ENCODE results near the gene CAPSL.

Gene CAPSL

GRCh38 chr5:35908814-35909213, 29.6 kb downstream of the CAPSL start:
- no peak overlapping the region for H2BK120ac ChIP-seq (ENCODE audit: low read depth, low read length)
- H3K4me3 ChIP-seq (ENCODE audit: low read length in 2 of 2), result no peak overlapping the region
- H2BK15ac ChIP-seq (ENCODE audit: low read length), result no peak overlapping the region
- H3K18ac ChIP-seq (ENCODE audit: low read length), result no peak overlapping the region
- H3K4me1 ChIP-seq (ENCODE audit: control insufficient read depth in 2 of 2, insufficient read depth in 1 of 2, low read depth in 1 of 2, low read length in 2 of 2), result peaks cover 0 to 3% of the 10 kb centered on the region in 2 donors
- H2AK5ac ChIP-seq (ENCODE audit: low read depth, low read length), result no peak overlapping the region
- H3K4ac ChIP-seq (ENCODE audit: low read length), result no peak overlapping the region
- DNase-seq (ENCODE audit: low spot score), result no peak
- no peaks in the 10 kb centered on the region for H3K27me3 ChIP-seq (ENCODE audit: control insufficient read depth in 3 of 3, insufficient read depth in 3 of 3, low read depth in 1 of 3, low read length in 3 of 3)
- H3K4me2 ChIP-seq (ENCODE audit: insufficient read depth, low read length, poor library complexity, severe bottlenecking), result no peak overlapping the region
- no peak overlapping the region for H4K8ac ChIP-seq (ENCODE audit: low read depth, low read length)
- no peak overlapping the region for H2BK5ac ChIP-seq (ENCODE audit: low read length)
- H3K23ac ChIP-seq (ENCODE audit: low read depth, low read length, poor library complexity), result no peak overlapping the region
- peaks cover 0 to 2% of the 10 kb centered on the region in 2 donors for H3K9me3 ChIP-seq (replicated peaks in 1 of 2; ENCODE audit: control insufficient read depth in 2 of 2, insufficient read depth in 1 of 2, low read depth in 1 of 2, low read length in 2 of 2)
- no peak overlapping the region for H3K27ac ChIP-seq (replicated peaks; ENCODE audit: low read length)
- no peak overlapping the region for H3K14ac ChIP-seq (ENCODE audit: low read length)
- no peaks in the 10 kb centered on the region for H3K36me3 ChIP-seq (replicated peaks in 1 of 2; ENCODE audit: control insufficient read depth in 2 of 2, insufficient read depth in 2 of 2, low read length in 2 of 2)
- H3K9ac ChIP-seq (ENCODE audit: low read depth, low read length, poor library complexity), result no peak overlapping the region
- no peak overlapping the region for H2BK12ac ChIP-seq (ENCODE audit: low read length)
- H3K79me1 ChIP-seq (ENCODE audit: low read depth, low read length), result no peaks in the 10 kb centered on the region
- H4K91ac ChIP-seq (ENCODE audit: low read depth, low read length, poor library complexity), result no peak overlapping the region
- no peak overlapping the region for H2AFZ ChIP-seq (ENCODE audit: low read length)

GRCh38 chr5:35908228-35908627, 30.2 kb downstream of the CAPSL start:
- Histone ChIP-seq H3K4me2 (ENCODE audit: insufficient read depth, low read length, poor library complexity, severe bottlenecking) (no peak overlapping the region), H2BK120ac (ENCODE audit: low read depth, low read length) (no peak overlapping the region), H2AFZ (ENCODE audit: low read length) (no peak overlapping the region), H4K91ac (ENCODE audit: low read depth, low read length, poor library complexity) (no peak overlapping the region), H3K4me3 (ENCODE audit: low read length in 2 of 2) (no peak overlapping the region), H3K27me3 (ENCODE audit: control insufficient read depth in 3 of 3, insufficient read depth in 3 of 3, low read depth in 1 of 3, low read length in 3 of 3) (no peaks in the 10 kb centered on the region), H3K27ac (replicated peaks; ENCODE audit: low read length) (no peak overlapping the region), H3K9ac (ENCODE audit: low read depth, low read length, poor library complexity) (no peak overlapping the region), H3K36me3 (replicated peaks in 1 of 2; ENCODE audit: control insufficient read depth in 2 of 2, insufficient read depth in 2 of 2, low read length in 2 of 2) (no peaks in the 10 kb centered on the region), H4K8ac (ENCODE audit: low read depth, low read length) (no peak overlapping the region), H3K9me3 (replicated peaks in 1 of 2; ENCODE audit: control insufficient read depth in 2 of 2, insufficient read depth in 1 of 2, low read depth in 1 of 2, low read length in 2 of 2) (peaks cover 0 to 2% of the 10 kb centered on the region in 2 donors), H3K18ac (ENCODE audit: low read length) (no peak overlapping the region), H3K4ac (ENCODE audit: low read length) (no peak overlapping the region), H3K14ac (ENCODE audit: low read length) (no peak overlapping the region), H2AK5ac (ENCODE audit: low read depth, low read length) (no peak overlapping the region), H2BK5ac (ENCODE audit: low read length) (no peak overlapping the region), H3K4me1 (ENCODE audit: control insufficient read depth in 2 of 2, insufficient read depth in 1 of 2, low read depth in 1 of 2, low read length in 2 of 2) (peaks cover 0 to 3% of the 10 kb centered on the region in 2 donors), H2BK12ac (ENCODE audit: low read length) (no peak overlapping the region), H3K23ac (ENCODE audit: low read depth, low read length, poor library complexity) (no peak overlapping the region), H3K79me1 (ENCODE audit: low read depth, low read length) (no peaks in the 10 kb centered on the region), H2BK15ac (ENCODE audit: low read length) (no peak overlapping the region)
- no peak for DNase-seq (ENCODE audit: low spot score)
- WGBS, 2 donors (ENCODE audit: extremely low coverage in 2 of 2, insufficient read length in 2 of 2, insufficient replicate concordance in 1 of 2), result no CpG with 5 or more reads among the region's 1 CpG

- no peak overlapping the region for H4K91ac ChIP-seq (ENCODE audit: low read depth, low read length, poor library complexity)
- no peak overlapping the region for H3K9ac ChIP-seq (ENCODE audit: low read depth, low read length, poor library complexity)
- H3K9me3 ChIP-seq (replicated peaks in 1 of 2; ENCODE audit: control insufficient read depth in 2 of 2, insufficient read depth in 1 of 2, low read depth in 1 of 2, low read length in 2 of 2), result peaks cover 0 to 2% of the 10 kb centered on the region in 2 donors
- no peak overlapping the region for H4K8ac ChIP-seq (ENCODE audit: low read depth, low read length)
- no peak overlapping the region for H3K4me2 ChIP-seq (ENCODE audit: insufficient read depth, low read length, poor library complexity, severe bottlenecking)
- H3K4me1 ChIP-seq (ENCODE audit: control insufficient read depth in 2 of 2, insufficient read depth in 1 of 2, low read depth in 1 of 2, low read length in 2 of 2), result peaks cover 0 to 3% of the 10 kb centered on the region in 2 donors
- no peak overlapping the region for H3K4me3 ChIP-seq (ENCODE audit: low read length in 2 of 2)
- no peak overlapping the region for H3K23ac ChIP-seq (ENCODE audit: low read depth, low read length, poor library complexity)
- no peak overlapping the region for H3K14ac ChIP-seq (ENCODE audit: low read length)
- H3K18ac ChIP-seq (ENCODE audit: low read length), result no peak overlapping the region
- H2BK15ac ChIP-seq (ENCODE audit: low read length), result no peak overlapping the region
- no peaks in the 10 kb centered on the region for H3K36me3 ChIP-seq (replicated peaks in 1 of 2; ENCODE audit: control insufficient read depth in 2 of 2, insufficient read depth in 2 of 2, low read length in 2 of 2)
- DNase-seq (ENCODE audit: low spot score), result no peak
- H2BK12ac ChIP-seq (ENCODE audit: low read length), result no peak overlapping the region
- H3K79me1 ChIP-seq (ENCODE audit: low read depth, low read length), result no peaks in the 10 kb centered on the region
- H2BK5ac ChIP-seq (ENCODE audit: low read length), result no peak overlapping the region
- no CpG with 5 or more reads among the region's 11 CpGs for WGBS, 2 donors (ENCODE audit: extremely low coverage in 2 of 2, insufficient read length in 2 of 2, insufficient replicate concordance in 1 of 2)
- no peak overlapping the region for H2AFZ ChIP-seq (ENCODE audit: low read length)
- no peak overlapping the region for H3K27ac ChIP-seq (replicated peaks; ENCODE audit: low read length)
- H2AK5ac ChIP-seq (ENCODE audit: low read depth, low read length), result no peak overlapping the region
- no peak overlapping the region for H3K4ac ChIP-seq (ENCODE audit: low read length)
- no peak overlapping the region for H2BK120ac ChIP-seq (ENCODE audit: low read depth, low read length)
- no peaks in the 10 kb centered on the region for H3K27me3 ChIP-seq (ENCODE audit: control insufficient read depth in 3 of 3, insufficient read depth in 3 of 3, low read depth in 1 of 3, low read length in 3 of 3)
Measured at GRCh38 chr5:35904443-35905132, 33.8 kb downstream of the CAPSL start.

GRCh38 chr5:35903631-35904203, 34.7 kb downstream of the CAPSL start:
- Histone ChIP-seq H2BK15ac (ENCODE audit: low read length) (no peak overlapping the region), H3K4me3 (ENCODE audit: low read length in 2 of 2) (no peak overlapping the region), H2AFZ (ENCODE audit: low read length) (no peak overlapping the region)

More at GRCh38 chr5:35903631-35904203, 34.7 kb downstream of the CAPSL start:
- DNase-seq (ENCODE audit: low spot score), result no peak
- no peaks in the 10 kb centered on the region for H3K79me1 ChIP-seq (ENCODE audit: low read depth, low read length)
- H3K4me1 ChIP-seq (ENCODE audit: control insufficient read depth in 2 of 2, insufficient read depth in 1 of 2, low read depth in 1 of 2, low read length in 2 of 2), result peaks cover 0 to 1% of the 10 kb centered on the region in 2 donors
- no peak overlapping the region for H3K9ac ChIP-seq (ENCODE audit: low read depth, low read length, poor library complexity)
- H3K36me3 ChIP-seq (replicated peaks in 1 of 2; ENCODE audit: control insufficient read depth in 2 of 2, insufficient read depth in 2 of 2, low read length in 2 of 2), result no peaks in the 10 kb centered on the region
- peaks cover 0 to 2% of the 10 kb centered on the region in 2 donors for H3K9me3 ChIP-seq (replicated peaks in 1 of 2; ENCODE audit: control insufficient read depth in 2 of 2, insufficient read depth in 1 of 2, low read depth in 1 of 2, low read length in 2 of 2)
- H4K8ac ChIP-seq (ENCODE audit: low read depth, low read length), result no peak overlapping the region
- H2BK12ac ChIP-seq (ENCODE audit: low read length), result no peak overlapping the region
- no peak overlapping the region for H3K4me2 ChIP-seq (ENCODE audit: insufficient read depth, low read length, poor library complexity, severe bottlenecking)
- no peak overlapping the region for H4K91ac ChIP-seq (ENCODE audit: low read depth, low read length, poor library complexity)
- no peak overlapping the region for H3K27ac ChIP-seq (replicated peaks; ENCODE audit: low read length)
- H3K14ac ChIP-seq (ENCODE audit: low read length), result no peak overlapping the region
- no peak overlapping the region for H3K4ac ChIP-seq (ENCODE audit: low read length)
- H3K18ac ChIP-seq (ENCODE audit: low read length), result no peak overlapping the region
- H2BK120ac ChIP-seq (ENCODE audit: low read depth, low read length), result no peak overlapping the region
- no peak overlapping the region for H2AK5ac ChIP-seq (ENCODE audit: low read depth, low read length)
- H3K27me3 ChIP-seq (ENCODE audit: control insufficient read depth in 3 of 3, insufficient read depth in 3 of 3, low read depth in 1 of 3, low read length in 3 of 3), result no peaks in the 10 kb centered on the region
- no peak overlapping the region for H3K23ac ChIP-seq (ENCODE audit: low read depth, low read length, poor library complexity)
- no CpG with 5 or more reads among the region's 6 CpGs for WGBS, 2 donors (ENCODE audit: extremely low coverage in 2 of 2, insufficient read length in 2 of 2, insufficient replicate concordance in 1 of 2)
- no peak overlapping the region for H2BK5ac ChIP-seq (ENCODE audit: low read length)
